RPMI8226 (cell line): ENCODE data around the gene ZDHHC12.

Source experiments
- DNase-seq: peaks from one replicate; pipeline ENCODE4 v3.0.0-alpha.2; 2015

ZDHHC12 gene

DNA sequence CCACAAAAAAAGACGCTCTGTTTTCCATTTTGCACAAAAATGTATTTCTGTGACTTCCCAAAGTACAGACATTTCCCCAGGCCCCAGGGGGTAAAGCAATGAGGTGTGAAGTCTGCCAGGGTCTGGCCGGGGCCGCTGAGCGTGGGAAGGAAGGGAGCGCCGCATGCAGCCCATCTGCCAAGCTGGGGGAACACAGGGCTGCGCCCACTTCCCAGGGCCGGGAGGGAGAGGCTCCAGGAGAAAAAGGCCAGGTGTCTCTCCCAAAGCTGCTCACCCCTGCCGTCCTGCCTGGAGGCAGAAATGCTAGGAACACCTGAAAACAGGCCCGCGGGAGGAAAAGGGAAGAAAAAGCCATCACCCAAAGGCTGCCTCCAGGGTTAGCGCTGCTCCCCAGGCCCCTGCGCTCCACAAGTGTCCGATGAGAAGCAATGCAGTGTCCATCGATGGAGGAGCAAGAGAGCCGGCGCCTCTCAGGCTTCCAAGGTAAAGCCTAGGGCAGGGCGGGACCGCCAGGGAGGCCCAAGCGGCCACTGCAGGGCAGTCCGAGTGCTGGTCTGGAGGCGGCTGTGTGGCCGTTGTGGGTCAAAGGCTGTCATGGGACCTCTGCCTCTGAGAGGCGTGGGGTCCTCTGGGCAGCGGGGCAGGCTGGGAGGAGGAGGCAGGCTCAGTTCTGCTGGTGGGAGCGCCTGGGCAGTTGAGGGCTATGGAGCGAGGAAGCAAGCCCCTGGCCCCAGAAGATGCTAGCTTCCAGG, 6.0 kb upstream of the ZDHHC12 start:
- DNase-seq: no peak

DNA sequence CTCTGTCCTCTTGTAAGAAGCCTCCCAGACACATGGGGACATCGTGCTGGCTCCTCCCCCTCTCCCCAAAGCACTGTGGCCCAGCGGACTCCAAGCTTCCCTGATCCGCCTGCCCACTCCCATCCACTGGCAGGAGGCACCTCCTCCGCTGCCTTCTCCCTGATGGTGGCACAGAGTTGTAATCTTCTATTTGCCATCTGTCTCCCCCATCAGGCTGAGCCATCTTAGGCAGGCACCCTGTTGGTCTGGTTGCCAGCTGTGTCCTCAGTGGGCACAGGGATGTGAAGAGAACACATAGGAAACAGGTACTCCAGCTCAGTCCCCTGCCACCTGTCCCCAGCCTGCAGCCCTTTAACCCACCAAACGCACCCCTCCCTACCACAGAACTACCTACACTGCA, 5.4 kb upstream of the ZDHHC12 start:
- DNase-seq: no peak

DNA sequence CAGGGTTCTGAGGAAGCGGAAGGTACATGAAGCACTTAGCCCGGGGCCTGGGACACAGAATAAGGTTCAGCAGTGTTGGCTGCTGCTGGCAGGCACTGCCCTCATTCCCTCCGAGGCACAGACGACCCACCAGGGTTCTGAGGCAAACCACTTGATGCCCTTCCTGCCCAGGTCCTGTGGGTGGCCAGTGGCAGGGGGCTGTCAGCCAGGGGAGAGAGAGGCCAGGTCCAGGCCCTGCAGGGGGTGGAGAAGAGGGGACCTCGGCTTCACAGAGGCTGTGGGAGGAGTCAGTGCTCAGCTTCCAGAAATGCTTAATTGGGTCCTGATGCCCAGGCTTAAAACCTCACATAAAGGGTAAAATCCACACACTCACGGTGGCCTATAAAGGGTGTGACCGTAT, 4.4 kb upstream of the ZDHHC12 start:
- no peak for DNase-seq

DNA sequence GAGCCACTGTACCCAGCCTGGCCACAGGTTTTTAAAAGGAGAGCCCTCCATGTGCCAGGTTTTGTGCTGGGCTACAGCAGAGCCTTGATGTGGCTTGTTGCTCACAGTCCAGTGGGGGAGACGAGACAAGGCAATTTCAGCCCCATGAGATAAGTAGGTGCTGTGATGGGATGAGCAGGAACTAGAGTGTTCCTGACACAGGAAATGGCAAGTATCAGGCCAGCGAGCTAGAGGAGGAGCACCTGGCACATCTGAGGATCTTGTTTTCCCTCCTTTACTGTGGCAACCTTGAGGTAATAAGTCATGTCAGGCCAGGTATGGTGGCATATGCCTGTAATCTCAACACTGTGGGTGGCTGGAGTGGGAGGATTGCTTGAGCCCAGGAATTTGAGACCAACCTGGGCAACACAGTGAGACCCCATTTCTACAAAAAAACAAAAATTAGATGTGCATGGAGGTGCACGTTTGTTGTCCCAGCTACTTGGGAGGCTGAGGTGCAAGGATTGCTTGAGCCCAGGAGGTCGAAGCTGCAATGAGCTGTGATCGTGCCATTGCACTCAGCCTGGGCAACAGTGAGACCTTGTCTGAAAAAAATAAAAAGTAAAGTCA, 3.8 kb upstream of the ZDHHC12 start:
- DNase-seq: no peak

DNA sequence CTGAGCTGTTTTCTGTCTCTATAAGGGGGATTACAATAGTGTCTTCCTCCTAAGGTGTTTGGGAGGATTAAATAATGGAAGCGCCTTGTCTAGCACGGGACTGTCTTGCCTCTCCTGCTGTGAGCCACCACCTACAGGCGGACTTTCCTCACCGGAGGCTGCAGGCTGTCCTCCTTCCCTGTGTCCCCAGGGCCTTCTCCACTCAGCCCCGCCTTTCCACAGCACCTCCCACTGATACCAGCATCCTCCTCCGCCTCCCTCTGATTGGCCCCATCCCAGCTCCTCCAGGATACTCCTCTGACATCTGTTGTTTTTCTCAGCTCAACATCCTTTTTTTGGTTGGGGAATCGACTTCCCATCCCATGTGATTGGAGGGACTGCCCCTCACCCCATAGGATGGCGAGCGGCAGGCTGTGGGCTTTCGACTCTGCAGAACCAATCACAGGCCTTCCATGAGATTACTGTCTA, 851 bp upstream of the ZDHHC12 start:
- peak; percentile 74 for DNase-seq

DNA sequence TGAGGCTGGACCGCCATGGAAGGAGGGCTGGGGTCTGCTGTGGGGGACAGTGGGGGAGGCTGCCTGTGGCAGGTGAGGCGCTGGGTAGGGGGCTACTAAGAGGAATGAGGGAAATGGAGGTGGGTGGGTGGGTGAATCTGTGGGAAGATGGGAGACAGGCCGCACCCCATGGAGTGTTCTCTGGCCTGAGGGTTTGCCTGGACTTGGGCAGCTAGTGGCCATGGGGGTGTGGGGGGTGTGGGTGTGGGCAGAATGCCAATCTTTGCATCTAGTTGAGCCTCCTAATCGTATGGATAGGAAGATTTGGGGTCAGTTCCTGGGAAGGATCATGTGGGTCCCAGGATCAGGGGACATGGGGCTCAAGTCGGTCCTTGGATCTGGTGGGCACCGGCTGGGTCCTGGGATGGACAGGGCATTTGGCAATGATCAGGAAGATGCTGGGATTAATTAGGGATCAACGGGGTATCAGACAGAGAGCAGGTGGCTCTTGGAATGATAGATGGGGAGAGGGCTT, 518 bp downstream of the ZDHHC12 start:
- DNase-seq: no peak

DNA sequence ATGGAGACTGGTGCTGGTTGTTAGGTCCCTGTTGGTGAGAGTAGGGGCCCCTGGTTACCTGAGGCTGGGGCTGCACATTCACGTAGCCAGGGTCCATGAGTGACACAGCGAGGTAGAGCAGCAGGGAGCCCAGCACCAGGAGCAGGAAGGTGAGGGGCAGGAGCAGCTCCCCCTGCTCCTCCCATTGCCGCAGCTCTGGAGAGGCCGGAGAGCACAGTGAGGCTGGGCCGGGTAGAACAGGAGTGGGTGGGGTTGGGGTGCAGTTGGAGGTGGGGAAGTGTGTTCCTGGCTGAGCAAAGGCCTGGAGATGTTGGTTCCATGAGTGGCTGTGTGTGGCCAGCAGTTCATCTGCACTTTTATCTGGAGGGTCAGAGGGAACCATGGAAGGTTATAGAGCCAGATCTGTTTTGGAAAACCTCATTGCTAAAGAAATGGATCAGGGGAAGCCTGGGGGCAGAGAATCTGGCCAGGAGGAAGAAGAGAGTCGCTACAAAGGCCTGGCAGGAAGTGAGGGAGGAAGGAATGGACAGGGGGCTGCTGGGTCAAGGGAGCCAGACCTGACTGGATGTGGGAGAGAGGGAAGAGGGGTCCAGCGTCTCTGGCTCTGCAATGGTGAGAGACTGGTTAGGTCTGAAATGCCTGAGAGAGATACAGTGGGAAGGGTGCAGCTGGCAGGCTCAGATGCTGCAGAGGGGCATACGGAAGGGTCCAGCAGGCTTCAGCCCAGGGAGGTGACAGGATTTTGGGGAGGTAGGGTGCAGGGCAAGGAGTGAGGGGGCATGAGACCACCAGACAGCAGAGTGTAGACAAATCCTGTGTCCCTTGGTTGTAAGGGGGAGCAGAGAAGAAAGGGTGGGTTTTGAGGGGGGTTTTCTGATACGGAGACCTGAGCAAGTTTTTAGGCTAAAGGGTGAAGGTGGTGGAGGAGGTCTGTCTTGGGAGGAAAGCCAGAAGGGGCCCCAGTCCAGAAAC, 1.3 kb downstream of the ZDHHC12 start:
- DNase-seq: no peak

DNA sequence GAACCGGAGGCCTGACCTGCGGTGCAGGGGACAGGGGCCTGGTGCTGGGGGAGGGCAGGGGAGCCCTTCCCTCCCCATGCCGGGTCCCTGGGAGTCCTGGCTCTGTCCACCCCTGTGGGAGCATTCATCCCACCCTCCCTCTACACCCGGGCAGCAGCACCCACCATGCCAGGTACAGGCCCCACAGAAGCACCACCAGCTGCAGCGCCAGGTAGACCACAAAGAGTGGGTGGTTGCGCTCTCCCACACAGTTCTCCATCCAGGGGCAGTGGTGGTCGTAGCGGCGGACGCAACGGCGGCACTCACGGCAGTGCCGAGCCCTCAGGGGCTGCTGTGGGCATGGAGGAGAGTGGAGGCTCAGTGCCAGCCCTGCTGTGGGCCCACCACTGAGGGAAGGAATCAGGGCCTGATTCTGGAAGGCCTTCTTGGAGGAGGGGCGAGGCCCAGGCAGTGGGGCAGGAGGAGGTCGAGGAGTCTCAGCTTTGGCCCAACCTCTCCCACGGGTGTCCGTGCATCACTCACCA, 2.4 kb downstream of the ZDHHC12 start:
- no peak for DNase-seq

DNA sequence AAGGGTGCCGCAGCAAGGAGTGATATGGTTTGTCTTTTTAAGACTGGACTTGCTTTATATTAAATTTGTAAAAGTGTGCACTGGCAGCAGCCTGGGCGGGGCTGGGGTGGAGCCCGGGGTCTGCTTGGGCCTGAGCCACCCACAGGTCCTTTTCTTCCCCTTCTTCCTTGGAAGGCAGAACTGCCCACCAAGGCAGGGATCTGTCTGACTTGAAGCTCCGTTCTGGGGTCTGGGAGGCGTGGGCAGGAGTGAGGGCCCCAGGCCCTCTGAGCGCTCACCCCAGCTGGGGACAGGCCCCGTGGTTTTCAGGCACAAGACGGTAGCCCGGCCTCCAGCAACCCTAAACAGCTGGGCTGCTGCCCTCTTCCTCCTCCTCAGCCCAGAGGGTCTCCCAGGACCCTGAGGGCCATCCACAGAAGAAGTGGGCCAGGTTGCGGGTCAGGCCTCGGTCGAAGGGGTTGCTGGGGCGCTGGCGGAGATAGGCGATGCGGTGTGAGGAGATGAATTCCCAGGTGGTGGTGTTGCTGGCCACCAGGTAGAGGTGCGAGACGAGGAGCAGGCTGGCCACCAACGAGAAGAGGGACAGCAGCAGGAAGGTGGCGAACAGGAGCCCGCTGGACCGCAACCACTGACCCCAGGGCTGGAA, 3.0 kb downstream of the ZDHHC12 start:
- DNase-seq: no peak

DNA sequence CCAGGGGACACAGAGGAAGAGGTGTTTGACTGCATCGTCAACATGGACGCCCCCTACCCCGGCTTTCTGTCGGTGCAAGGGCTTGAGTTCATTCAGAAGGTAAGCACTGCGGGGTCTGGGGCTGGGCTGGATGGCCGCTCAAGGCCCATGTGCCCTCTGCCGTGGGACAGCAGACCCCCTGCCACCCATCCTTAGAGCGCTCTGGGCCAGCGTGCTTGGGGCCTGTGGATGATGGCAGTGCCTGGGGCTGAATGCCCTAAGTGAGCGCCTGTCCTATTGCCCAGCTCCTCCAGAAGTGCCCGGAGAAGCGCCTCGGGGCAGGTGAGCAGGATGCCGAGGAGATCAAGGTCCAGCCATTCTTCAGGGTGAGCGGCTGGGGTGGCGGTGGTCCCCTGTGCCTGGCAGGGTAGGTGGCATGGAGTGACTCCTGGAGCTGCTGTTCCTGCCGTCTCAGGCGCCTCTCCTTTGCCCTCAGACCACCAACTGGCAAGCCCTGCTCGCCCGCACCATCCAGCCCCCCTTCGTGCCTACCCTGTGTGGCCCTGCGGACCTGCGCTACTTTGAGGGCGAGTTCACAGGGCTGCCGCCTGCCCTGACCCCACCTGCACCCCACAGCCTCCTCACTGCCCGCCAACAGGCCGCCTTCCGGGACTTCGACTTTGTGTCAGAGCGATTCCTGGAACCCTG, 3.9 kb downstream of the ZDHHC12 start:
- DNase-seq: no peak

DNA sequence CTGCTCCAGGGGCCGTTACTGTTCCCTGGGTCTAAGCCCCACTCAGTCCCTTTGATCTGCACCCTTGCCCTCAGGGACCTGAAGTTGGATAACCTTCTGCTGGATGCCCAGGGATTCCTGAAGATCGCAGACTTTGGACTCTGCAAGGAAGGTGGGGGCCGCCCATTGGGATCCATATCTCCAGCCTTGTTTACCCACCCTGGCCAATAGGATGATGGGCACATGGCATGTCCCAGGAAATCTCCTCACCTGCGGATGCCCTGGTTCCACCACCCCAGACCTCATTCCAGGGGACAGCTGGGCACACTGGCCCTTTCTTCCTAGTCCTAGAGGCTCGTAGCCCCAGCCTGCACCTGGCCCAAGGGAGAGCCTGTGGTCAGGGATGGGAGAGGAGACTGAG, 5.5 kb downstream of the ZDHHC12 start:
- DNase-seq: no peak

DNA sequence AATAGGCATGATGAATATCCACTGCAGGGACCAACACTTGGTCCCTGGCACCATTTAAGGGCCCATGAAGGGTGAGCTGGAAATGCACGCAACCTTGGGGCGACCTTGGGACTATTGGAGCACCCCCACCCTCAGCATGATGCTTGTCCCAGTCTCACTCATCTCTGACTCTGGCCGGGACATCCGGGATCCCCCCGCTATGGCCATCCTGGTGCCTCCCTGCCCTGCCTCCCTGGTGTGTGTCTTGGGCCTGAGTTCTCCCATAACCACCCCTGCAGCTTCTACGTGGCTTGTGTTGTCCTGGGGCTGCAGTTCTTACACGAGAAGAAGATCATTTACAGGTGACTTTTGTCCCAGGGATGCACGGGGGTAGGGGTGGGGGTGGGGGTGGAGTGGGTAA, 5.9 kb downstream of the ZDHHC12 start:
- DNase-seq: no peak

DNA sequence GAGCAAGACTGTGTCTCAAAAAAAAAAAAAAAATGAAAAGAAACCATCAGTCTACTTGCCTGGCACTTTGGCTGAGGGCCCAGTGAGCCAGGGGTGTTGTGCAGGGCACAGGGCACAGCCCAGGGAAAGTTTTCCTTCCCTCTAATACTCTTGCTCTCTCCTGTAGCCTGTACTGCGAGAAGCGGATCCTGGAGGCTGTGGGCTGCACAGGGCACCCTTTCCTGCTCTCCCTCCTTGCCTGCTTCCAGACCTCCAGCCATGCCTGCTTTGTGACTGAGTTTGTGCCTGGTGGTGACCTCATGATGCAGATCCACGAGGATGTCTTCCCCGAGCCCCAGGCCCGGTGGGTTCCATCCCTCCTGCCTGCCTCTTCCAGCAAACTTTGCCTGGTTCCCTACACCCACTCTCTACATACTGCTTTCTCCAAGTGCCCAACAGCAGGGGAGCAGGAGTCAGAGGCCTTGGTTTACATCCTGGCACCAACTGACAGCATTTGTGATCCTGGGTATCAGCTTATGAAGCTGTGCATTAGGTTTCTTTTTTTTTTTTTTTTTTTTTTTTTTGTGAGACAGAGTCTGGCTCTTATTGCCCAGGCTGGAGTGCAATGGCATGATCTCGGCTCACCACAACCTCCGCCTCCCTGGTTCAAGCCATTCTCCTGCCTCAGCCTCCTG, 7.2 kb downstream of the ZDHHC12 start:
- peak; percentile 41 for DNase-seq

DNA sequence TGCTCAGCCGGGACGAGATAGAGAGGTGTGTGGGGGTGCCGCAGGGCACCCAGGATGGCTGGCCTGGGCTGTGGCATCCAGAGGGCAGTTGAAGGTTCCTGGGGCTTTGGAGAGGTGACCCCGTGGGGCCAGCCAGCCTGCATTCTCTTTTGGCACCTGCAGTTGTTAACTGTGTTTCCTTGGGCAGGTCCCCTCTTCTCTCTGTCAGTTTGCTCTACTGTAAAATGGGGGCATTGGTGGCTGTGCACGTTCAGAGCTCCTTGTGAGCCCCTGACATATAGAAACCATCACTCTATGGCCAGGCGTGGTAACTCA, 8.5 kb downstream of the ZDHHC12 start:
- no peak for DNase-seq

DNA sequence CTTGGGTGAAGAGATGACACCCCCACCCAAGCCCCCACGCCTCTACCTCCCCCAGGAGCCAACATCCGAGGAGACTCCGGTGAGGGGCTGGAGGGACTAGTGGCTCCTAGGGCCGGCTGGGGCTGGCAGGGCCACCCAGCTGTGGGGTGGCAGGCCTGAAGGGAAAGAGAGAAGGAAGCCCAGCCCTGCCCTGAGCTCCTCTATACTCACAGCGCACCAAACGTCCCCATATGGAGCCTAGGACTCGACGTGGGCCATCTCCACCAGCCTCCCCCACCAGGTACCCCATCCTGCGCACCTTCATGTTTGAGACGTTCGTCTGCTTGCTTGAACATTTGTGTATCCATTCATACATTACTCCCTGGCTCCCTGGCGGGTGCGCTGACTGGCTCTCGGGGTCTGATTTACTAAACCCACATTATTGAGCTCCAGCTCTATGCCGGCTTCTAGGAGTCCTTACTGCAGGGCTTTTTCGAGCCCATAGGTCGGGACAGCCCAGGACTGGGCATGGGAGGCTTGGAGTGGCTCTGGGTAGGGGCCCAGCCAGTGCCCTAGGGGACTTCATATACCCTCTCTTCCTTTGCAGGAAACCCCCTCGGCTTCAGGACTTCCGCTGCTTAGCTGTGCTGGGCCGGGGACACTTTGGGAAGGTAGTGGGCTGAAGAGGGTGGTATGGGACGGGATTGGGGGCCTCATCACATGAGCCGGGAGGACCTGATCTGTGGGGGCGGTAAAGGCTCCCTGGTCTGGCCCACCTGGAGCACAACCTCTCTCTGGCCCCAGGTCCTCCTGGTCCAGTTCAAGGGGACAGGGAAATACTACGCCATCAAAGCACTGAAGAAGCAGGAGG, 9.1 kb downstream of the ZDHHC12 start:
- no peak for DNase-seq

DNA sequence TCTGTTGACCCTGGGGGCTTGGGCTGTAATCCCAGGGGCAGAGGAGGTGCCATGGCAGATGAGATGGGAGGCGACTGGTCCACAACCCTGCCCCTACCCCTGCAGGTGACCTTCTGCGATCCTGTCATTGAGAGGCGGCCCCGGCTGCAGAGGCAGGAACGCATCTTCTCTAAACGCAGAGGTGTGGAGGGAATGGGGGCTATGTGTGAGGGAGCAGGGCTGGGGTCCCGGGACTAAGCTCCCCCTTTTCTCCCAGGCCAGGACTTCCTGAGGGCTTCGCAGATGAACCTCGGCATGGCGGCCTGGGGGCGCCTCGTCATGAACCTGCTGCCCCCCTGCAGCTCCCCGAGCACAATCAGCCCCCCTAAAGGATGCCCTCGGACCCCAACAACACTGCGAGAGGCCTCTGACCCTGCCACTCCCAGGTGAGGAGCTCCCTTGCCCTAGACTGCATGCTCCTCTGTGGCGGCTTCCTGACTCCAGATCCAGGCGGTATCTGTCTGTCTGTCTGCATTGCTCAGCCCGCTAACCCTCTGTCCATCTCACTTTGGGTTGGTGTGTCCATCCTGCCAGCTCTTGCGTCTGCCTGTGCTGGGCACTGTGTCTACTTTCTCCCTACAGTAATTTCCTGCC, 9.9 kb downstream of the ZDHHC12 start:
- no peak for DNase-seq

DNA sequence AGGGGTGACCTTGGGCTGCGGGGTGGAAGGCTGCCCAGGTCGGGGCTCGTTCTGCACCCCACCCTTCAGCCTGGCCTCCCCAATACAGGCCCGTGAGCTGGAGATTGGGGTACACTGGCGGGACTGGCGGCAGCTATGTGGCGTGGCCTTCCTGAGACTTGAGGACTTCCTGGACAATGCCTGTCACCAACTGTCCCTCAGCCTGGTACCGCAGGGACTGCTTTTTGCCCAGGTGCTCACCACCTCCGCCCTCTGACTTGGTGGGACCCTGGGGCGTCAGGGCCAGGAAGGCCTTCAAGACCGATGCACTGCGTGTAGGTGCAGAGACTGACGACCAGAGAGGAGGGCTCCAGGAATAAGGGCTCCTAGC, 10.5 kb downstream of the ZDHHC12 start:
- DNase-seq: no peak

DNA sequence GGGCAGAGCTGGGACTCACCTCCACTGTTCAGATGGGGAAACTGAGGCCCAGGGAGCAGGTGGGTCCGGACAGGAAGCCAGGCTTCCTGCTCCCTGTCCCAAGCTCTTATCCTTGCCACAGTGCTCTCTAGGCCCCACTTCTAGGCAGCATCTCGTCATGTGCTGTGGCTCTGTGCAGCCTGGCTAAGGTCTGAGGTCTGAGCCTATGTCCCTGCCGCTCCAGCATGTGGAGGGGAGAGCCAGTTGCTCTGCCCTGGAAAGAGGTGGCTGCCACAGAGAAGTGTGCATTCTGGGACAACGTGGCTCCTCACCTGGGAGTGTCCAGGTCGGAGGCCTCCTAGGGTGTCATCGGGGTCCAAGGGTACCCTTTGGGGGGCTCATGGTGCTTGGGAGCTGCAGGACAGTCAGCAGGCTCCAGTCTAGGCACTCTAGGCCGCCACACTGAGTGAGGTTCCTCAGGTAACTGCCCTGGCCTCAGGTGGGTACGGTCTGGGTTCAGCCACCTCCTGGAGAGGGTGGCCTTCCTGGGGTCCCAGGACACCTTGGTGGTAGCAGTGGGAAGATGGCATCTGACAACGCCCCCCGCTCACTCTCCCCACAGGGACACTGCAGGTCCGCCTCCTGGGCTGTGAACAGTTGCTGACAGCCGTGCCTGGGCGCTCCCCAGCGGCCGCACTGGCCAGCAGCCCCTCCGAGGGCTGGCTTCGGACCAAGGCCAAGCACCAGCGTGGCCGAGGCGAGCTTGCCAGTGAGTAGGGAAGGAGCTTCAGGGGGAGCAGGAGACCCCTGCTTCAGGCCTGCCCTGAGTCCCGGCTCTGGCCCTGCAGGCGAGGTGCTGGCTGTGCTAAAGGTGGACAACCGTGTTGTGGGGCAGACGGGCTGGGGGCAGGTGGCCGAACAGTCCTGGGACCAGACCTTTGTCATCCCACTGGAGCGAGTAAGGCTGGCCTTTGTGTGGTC, 11.2 kb downstream of the ZDHHC12 start:
- DNase-seq: no peak

DNA sequence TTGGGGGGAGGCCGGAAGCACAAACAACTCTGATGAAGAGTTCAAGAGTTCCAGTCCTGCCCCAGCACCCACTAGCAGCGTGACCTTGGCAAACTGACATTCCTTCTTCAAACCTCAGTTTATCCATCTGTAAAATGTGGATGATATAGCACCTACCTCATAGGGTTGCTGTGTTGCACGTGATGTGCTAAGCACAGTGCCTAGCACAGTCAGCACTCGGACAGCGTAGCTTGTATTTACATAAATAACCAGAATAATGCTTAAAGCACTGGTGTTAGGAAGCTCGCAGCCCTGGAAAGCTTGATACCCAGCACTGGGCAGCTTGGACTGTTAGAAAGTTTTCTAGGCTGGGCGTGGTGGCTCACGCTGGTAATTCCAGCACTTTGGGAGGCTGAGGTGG, 16.5 kb downstream of the ZDHHC12 start:
- no peak for DNase-seq
